Measurements from ENCODE around the gene BID.

BID gene

GRCh38 chr22:17724678-17725499 lies 49.4 kb downstream of the BID start:
- no peaks in the 10 kb centered on the region for H3K4me1 ChIP-seq (ENCODE audit: insufficient read depth, low read length, severe bottlenecking)
- no peak overlapping the region for H3K9ac ChIP-seq (ENCODE audit: low read length)
- H3K4me3 ChIP-seq (ENCODE audit: low read depth, low read length, poor library complexity, severe bottlenecking): no peak overlapping the region
- no peaks in the 10 kb centered on the region for H3K79me2 ChIP-seq (ENCODE audit: insufficient read depth, low read length)
- no peaks in the 10 kb centered on the region for H3K27me3 ChIP-seq (ENCODE audit: insufficient read depth, low read length)
- H3K4me2 ChIP-seq (ENCODE audit: low read length): no peak overlapping the region
- H2AFZ ChIP-seq (ENCODE audit: low read length): no peak overlapping the region
- no peaks in the 10 kb centered on the region for H3K9me2 ChIP-seq (ENCODE audit: low read depth, low read length)
- no peaks in the 10 kb centered on the region for H3K9me3 ChIP-seq (ENCODE audit: low read length)
- no peak for TF ChIP-seq EZH2 (IDR thresholded peaks at IDR 0.05; ENCODE audit: borderline replicate concordance, low read length)
- TF ChIP-seq CTCF (IDR thresholded peaks at IDR 0.05; ENCODE audit: low read length): no peak
- H4K20me1 ChIP-seq (ENCODE audit: insufficient read depth, low read length): no peaks in the 10 kb centered on the region
- peaks cover 31% of the 10 kb centered on the region for H3K36me3 ChIP-seq (ENCODE audit: insufficient read depth, low read length)
- H3F3A ChIP-seq (ENCODE audit: insufficient read depth, low read length): no peaks in the 10 kb centered on the region
- H3K27ac ChIP-seq (ENCODE audit: low read depth, low read length, poor library complexity, severe bottlenecking): no peak overlapping the region

- Histone ChIP-seq H3K9ac (ENCODE audit: low read length) (no peak overlapping the region), H3K4me2 (ENCODE audit: low read length) (no peak overlapping the region), H2AFZ (ENCODE audit: low read length) (no peak overlapping the region), H4K20me1 (ENCODE audit: insufficient read depth, low read length) (no peaks in the 10 kb centered on the region), H3K27me3 (ENCODE audit: insufficient read depth, low read length) (no peaks in the 10 kb centered on the region), H3K9me2 (ENCODE audit: low read depth, low read length) (no peaks in the 10 kb centered on the region), H3K4me1 (ENCODE audit: insufficient read depth, low read length, severe bottlenecking) (no peaks in the 10 kb centered on the region), H3K27ac (ENCODE audit: low read depth, low read length, poor library complexity, severe bottlenecking) (no peak overlapping the region), H3K4me3 (ENCODE audit: low read depth, low read length, poor library complexity, severe bottlenecking) (no peak overlapping the region), H3K79me2 (ENCODE audit: insufficient read depth, low read length) (no peaks in the 10 kb centered on the region), H3K9me3 (ENCODE audit: low read length) (no peaks in the 10 kb centered on the region), H3K36me3 (ENCODE audit: insufficient read depth, low read length) (peaks cover 25% of the 10 kb centered on the region), H3F3A (ENCODE audit: insufficient read depth, low read length) (no peaks in the 10 kb centered on the region)
- TF ChIP-seq CTCF (IDR thresholded peaks at IDR 0.05; ENCODE audit: low read length): no peak
- TF ChIP-seq EZH2 (IDR thresholded peaks at IDR 0.05; ENCODE audit: borderline replicate concordance, low read length): no peak
Observed at GRCh38 chr22:17724241-17724640, 50.0 kb downstream of the BID start.

- Histone ChIP-seq H3K4me1 (ENCODE audit: insufficient read depth, low read length, severe bottlenecking) (no peaks in the 10 kb centered on the region), H3K9me3 (ENCODE audit: low read length) (no peaks in the 10 kb centered on the region), H2AFZ (ENCODE audit: low read length) (no peak overlapping the region), H3K4me2 (ENCODE audit: low read length) (no peak overlapping the region), H3K36me3 (ENCODE audit: insufficient read depth, low read length) (no peaks in the 10 kb centered on the region), H4K20me1 (ENCODE audit: insufficient read depth, low read length) (no peaks in the 10 kb centered on the region), H3K9me2 (ENCODE audit: low read depth, low read length) (no peaks in the 10 kb centered on the region), H3K4me3 (ENCODE audit: low read depth, low read length, poor library complexity, severe bottlenecking) (no peak overlapping the region), H3K27me3 (ENCODE audit: insufficient read depth, low read length) (no peaks in the 10 kb centered on the region), H3F3A (ENCODE audit: insufficient read depth, low read length) (0 out of 2 replicates have a peak, but pooled peaks cover 4% of the 10 kb centered on the region), H3K9ac (ENCODE audit: low read length) (no peak overlapping the region), H3K27ac (ENCODE audit: low read depth, low read length, poor library complexity, severe bottlenecking) (no peak overlapping the region), H3K79me2 (ENCODE audit: insufficient read depth, low read length) (no peaks in the 10 kb centered on the region)
- TF ChIP-seq EZH2 (IDR thresholded peaks at IDR 0.05; ENCODE audit: borderline replicate concordance, low read length) (no peak), CTCF (IDR thresholded peaks at IDR 0.05; ENCODE audit: low read length) (no peak)
Observed at GRCh38 chr22:17719911-17720310, 54.4 kb downstream of the BID start.
